Erythroblast (primary cell): ENCODE results near the gene PRR30.

ENCODE experiments used
- DNase-seq, 2 experiments: peaks; one replicate each; lab custom pipeline; 2025; lab: John Stamatoyannopoulos, UW
- GATA1 ChIP-seq: IDR thresholded peaks from 2 replicates; pipeline ENCODE4 v1.6.1; 2011; ENCODE audit warnings: low read depth, mild to moderate bottlenecking, control low read depth, low read length, moderate library complexity
- POLR2A ChIP-seq: IDR thresholded peaks from 2 replicates; pipeline ENCODE4 v1.6.1; 2011; ENCODE audit warnings: mild to moderate bottlenecking, low read length

Gene PRR30

DNA sequence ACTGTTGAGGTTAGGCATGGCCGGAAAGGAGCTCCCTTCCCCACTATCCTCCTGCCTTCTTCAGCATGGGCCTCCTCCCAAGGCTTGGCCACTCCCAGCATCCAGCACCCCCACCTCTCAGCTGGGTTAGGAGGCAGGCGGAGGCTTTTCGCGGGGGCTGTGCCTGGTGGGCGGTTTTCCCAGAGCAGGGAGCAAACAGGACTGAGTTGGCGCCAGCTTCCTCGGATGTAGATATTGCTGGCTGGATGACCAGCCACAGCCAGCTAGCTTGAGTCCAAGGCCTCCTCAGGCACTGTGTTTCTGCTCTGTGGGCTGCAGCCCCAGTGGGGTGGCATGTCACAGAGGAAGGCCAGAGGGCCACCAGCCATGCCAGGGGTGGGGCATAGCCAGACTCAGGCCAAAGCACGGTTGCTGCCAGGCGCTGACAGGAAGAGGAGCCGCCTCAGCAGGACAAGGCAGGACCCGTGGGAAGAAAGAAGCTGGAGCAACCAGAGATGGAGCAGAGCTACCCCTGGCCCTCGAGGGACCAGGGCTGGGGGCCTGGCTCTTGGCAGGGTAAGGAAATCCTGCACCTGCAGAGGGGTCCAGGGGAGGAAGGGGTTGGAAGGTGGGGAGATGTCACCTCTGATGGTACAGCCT lies 9.7 kb upstream of the PRR30 start, which contains the start of gene TCF23:
TCF23 (plus strand) TSS at position 204 of the 639 bp plus-strand sequence; CDS start at position 334, 130 bp downstream.
- DNase-seq, result no peak
- TF ChIP-seq POLR2A, result no peak
- no peak for TF ChIP-seq GATA1

DNA sequence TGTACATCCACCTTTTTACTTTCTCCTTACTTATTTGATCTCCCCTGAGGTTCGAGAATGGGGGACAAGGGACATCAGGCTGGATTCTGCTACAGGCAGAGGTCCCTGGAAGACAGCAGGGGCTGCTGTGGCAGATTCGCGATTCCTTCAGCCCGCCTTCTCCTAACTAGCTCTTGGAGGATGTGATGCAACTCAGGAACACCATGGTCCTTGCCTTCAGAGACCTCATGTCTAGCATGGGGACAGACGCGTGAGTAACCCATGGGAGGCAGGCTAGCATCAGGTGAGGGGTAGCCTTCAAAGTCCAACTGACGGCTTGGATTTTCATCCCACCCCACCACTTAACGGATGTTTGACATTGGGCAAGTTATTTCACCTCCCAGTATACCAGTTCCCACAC lies 8.7 kb upstream of the PRR30 start:
- no peak for TF ChIP-seq POLR2A
- TF ChIP-seq GATA1, result no peak
- DNase-seq, result no peak

DNA sequence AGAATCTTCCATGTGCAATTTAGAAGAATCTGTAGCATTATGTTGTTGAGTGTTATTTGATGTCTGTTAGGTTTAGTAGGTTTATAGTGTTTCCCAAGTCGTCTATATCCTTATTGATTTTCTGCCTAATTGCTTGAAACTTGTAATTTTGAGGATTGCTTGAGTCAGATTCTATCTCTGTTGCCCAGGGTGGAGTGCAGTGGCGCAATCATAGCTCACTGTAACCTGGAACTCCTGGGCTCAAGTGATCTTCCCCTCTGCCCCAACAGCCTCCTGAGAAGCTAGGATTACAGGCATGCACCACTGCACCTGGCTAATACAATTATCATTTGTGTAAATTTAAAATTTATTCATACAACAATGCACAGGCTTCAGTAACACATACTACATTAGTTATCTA lies 6.5 kb upstream of the PRR30 start:
- DNase-seq, result no peak

DNA sequence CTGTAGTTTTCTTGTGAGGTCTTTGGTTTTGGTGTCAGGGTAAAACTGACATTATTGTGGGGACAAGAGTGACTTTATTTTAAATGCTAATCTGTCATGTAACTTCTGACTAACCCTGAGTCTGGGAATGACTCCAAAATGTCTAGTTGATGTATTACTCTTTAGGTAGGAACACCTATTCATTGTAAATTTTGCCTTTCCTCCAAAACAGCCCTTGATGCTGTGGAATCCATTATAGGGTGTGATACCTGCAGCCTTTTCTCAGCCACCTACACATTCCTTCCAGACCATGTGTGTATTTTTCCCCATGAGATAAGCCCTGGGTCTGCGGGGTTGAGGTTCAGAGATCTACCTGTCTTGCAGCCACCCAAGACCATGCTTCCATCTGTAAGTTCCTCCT lies 4.1 kb upstream of the PRR30 start:
- TF ChIP-seq POLR2A (no peak), GATA1 (no peak)
- no peak for DNase-seq

More for the DNA sequence above, 6.5 kb upstream of the PRR30 start:
- TF ChIP-seq POLR2A, result no peak
- no peak for TF ChIP-seq GATA1

DNA sequence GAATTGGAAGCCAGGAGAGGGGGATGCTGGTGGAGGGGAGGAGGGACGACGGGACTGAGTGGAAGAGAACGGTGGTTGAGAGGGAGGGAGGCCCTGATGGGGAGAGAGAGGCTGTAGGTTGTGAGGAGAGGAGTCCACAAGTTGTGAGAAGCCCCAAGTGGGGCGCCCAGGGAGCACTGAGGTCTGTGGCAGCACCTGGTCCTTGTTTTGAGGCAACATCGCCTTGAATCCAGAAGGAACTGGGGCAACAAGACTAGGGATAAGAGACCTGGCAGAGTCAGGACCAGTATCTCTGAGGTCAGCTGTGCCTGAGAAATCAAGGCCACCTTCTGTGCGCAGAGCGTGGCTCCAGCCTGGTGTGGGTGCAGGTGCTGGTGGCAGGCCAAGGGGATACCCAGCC lies 1.1 kb downstream of the PRR30 start:
- DNase-seq, result no peak
- TF ChIP-seq POLR2A (no peak), GATA1 (no peak)

DNA sequence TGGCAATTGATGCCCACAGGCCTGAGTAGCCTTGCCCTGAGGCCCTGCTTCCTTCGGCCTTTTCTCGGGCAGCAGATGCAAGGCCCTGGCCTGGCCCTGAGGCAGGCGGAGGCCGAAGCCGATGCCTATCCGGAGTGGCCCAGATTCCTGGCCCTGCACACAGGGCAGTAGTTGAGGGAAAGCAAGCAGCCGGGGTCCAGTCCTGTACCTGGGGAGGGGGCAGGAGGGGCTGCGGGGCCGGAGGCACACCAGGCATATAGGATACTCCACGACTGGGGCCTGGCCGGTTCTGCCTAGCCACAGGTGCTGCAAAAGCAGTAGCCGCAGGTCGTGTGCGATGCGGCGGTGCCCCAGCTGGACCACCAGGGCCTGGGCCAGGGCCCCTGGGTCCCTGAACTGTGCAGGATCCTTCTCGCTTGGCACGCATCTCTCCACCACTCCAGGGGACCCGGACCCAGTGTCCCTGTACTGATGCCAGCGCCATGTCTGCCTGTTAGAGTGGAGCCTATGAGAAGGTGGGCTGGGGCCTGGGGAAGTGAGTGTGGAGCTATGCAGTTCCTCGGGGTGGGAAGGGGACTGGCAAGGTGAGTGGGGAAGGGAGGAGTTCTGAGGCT lies 1.8 kb downstream of the PRR30 start:
- no peak for DNase-seq
- TF ChIP-seq GATA1 (no peak), POLR2A (no peak)

DNA sequence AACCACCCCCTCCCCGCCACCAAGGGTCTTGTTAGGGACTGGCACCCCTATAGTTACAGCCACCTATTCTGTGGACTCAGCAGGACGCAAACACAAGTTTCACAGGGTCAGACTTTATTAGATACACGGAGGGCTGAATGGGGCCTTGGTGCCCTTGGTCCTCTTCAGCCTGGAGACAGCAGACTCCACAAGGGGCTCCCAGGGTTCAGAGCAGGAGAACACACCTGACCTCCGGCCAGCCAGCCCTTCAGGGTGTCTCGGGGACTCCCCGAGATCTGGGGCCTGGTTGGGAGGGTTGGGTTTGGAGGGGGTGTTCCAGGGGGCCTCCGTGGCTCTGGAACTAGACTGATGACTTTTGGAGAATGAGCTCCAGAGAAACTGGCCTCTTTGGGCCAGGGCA lies 2.5 kb downstream of the PRR30 start:
- no peak for DNase-seq
- TF ChIP-seq POLR2A (no peak), GATA1 (no peak)

DNA sequence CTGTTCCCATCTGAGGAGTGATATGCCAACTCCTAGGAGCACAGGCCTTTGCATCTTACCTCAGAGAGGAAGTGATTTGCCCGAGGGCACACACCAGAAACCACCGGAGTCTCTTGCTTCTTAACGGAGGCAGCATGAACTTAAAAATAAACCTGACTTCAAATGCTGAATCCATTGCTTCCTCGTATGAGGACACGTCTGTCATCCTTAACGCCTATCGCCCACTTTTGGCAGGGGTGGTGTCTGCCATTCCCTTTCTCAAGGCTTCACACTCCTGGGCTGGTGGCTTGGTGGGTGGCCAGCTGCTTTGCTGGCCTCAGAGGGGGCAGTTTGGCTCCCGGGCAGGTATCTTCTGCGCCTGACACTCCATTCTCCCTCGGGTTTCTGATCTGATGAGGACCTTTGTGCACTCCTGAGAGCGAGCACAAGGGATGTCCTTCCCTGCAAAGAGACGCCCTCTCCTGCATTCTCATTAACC lies 3.7 kb downstream of the PRR30 start:
- TF ChIP-seq POLR2A (no peak), GATA1 (no peak)

DNA sequence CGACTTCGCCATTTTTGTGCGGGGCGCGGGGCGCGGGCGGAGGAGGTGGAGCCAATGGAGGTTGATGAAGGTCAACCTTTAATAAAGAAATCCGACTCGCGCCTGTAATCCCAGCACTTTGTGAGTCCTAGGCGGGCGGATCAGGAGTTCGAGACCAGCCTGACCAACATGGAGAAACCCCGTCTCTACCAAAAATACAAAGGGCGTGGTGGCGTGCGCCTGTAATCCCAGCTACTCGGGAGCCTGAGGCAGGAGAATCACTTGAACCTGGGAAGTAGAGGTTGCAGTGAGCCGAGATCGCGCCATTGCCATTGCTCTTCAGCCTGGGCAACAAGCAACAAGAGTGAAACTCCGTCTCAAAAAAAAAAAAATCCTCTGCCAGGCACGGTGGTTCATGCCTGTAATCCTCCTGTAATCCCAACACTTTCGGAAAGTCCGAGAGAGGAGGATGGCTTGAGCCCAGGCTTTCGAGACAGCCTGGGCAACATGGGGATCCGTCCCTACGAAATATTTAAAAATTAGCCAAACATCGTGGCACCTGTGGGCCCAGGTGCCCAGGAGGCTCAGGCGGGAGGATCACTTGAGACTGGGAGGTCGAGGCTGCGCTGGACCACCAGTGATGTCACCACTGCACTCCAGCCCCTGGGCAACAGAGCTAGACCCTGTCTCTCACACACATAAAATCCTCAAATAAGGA lies 4.3 kb downstream of the PRR30 start:
- no peak for DNase-seq
- TF ChIP-seq GATA1 (no peak), POLR2A (peak; percentile 50)

More for the DNA sequence above, 3.7 kb downstream of the PRR30 start:
- no peak for DNase-seq

DNA sequence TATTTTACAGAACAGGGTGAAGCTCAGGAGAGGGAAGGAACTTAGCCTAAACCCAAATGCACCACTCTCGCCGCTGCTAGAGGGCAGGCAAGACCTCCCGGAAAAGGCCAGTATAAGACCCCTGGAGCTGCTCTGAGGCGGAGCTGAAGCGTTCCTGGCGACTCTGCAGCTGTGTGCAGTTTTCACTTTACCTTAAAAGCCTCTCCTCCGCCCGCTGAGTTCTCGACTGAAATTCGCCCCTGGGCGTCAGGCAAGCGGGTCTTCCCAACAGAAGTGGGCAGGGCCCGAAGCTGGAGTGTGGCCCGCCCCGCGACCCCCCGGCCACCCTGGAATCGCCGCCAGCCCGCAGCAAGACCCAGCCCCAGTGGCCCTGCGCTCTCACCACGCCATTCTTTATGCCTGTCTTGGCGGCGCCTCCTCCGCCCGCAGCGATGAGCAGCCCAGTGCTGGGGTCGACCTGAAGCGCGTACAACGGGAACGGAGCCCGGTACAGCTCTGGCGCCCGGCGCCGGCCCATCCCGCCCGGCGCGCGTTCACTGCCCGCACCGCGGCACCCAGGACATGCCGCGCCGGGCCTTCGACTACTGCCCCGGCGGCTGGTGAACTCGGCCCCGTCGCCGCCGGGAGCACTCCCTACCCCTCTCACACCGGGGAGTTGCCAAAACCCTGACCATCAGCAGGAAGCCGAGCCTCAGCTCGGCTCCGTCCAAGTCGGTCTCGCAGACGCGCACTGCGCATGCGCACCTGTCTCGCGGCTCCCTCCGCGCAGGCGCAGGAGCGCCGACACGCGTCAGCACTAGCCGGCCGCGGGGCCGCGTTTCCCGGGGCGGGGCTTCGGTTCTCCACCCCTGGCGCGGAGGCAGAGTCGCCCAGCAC lies 5.1 kb downstream of the PRR30 start, which contains the start of gene PREB:
PREB (minus strand) TSS at position 732 of the 876 bp plus-strand sequence; CDS start at position 517, 215 bp downstream.
- DNase-seq, result peak; percentile 96 to 99
- peak; percentile 86 for TF ChIP-seq POLR2A
- no peak for TF ChIP-seq GATA1

DNA sequence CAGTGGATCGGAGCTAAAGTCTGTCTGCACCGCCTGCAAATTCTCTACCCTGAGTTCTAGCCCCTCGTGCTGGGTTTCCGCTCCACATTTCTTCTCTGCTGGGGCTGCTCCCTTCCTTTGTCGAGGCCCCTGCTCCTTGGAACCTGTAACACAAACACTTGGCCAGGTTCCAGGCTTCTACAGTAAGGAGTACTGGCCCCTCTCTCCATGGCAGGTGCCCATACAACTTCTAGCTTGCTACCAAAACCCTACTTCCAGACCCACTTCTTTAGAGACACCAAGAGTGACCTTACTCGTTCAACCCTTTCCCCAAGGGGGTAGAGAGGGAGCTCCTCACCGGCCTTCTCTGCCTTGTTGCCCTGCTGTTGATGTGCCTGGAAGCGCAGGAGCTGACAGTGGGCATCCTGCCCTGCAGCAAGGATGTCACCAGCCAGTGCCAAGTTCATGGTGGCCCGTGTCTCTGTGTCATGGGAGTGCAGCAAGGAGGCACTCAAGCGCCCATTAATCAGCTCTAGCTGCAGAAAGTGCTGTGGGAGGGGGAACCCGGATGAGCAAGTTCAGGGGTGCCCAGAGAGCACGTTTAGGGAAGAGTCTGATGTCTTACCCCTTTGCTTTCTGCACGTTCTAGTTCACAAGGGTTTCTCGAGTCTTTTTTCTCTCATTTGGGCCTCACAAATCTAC lies 5.9 kb downstream of the PRR30 start:
- TF ChIP-seq POLR2A (no peak), GATA1 (no peak)
- DNase-seq, result peak; percentile 50 to 52

DNA sequence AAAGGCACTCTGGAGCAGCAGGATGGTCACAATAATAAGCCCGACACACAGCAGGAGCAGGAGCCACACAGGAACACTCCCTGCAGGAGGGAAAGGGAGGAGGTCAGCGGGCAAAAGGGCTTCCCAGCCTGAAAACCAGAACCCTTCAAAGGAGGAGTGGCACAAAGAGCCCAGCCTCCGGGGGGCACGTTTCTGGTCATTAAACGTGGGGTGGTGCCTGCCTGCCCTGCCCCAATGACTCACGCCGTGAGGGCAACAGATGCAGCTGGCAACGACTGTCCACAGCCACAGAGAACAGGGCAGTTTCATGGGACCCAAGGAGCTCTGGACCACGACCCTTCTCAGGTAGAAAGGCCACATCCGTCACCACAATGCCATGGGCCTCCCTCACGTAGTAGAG lies 7.8 kb downstream of the PRR30 start:
- DNase-seq, result no peak
- no peak for TF ChIP-seq GATA1

DNA sequence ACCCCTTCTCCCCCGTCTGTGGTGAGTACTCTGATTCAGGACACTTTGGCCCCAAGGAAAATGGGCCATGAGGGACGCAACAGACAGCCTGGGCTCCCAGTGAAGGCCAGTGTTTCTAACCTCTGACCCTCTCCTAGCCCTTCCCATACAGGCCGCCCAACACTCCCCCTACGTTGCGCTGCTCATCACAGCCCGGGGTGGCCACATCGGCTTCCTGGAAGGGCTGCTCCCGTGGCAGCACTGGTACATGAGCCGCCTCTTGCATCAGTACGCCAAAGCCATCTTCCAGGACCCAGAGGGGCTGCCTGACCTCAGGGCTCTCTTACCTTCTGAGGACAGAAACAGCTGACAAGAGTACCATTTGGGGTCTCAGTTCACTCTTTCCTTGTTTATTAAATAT lies 8.8 kb downstream of the PRR30 start:
- no peak for TF ChIP-seq POLR2A
- TF ChIP-seq GATA1, result no peak
- no peak for DNase-seq
